Measurements from ENCODE around the gene MCRIP2.

MCRIP2 gene

DNA sequence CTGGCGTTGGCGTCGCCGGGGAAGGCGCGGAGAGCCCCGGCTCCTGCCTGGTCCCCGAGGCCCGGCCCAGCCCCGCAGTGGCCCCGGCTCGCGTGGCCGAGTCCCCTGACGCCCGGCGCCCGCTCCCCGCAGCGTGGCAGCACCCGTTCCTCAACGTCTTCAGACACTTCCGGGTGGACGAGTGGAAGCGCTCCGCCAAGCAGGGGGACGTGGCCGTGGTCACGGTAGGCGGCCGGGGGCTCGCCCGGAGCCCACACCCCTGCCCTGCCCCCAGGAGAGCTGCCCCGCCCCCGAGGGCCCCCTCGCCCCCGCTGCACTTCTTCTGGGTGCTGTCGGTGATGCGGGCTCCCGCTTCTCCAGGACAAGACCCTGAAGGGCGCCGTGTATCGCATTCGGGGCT is 8.0 kb downstream of the MCRIP2 start:
- DNase-seq = no peak

DNA sequence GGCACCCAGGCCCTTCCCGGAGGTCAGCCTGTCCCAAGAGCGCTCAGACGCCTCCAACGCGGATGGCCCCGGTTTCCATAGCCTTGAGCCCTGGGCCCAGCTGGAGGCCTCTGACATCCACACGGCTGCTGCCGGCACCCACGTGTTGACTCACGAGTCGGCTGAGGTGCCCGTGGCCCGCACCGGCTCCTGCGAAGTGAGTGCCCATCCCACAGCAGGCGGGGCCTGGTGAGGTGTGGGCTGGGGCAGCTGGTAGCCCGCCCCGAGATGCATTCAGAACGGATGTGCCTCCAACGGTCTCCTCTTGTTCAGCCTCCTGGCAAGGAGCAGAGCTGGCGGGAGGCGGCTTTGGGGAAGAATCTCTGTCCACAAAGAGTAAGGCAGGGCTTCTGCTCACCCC is 10.2 kb downstream of the MCRIP2 start:
- no peak for DNase-seq

DNA sequence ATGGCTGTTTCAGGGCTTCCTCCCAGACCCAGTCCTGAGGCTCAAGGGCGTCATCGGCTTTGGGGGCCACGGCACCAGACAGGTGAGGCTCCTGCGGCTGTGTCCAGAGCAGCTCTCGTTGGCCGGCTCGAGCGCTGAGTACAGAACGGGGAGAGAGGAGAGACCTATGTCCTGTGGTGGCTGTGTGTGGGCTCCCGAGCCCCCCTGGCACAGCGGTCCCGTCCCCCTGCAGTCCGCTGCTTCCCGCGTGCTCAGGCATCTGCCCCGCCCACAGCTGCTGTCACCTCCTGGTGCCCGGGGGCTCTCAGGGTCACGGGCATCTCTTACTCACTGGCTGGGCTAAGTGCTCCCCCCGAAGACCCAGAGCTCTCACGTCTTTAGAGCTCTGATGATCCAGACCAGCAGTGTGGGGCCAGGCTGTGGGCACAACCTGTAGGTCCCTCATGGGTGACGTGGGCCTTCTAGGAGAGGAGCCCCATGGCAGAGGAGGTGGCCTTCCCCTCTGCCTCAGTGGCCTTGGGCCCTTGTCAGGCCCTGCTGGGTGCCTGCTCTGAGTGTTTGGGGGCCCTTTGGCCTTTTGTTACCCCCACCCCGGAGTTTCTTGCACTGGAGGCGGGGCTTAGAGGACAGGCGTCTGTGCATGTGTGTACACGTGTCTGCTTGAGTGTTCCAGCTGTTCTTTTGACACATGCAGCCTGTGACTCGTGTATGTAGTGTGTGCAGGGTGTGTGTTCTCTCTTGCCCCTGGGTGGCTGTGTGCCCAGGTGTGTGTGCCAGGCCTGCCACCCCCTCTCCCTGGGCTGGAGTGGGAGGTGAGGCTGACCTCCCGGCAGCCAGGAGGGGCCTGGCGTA is 11.1 kb downstream of the MCRIP2 start:
- no peak for DNase-seq

DNA sequence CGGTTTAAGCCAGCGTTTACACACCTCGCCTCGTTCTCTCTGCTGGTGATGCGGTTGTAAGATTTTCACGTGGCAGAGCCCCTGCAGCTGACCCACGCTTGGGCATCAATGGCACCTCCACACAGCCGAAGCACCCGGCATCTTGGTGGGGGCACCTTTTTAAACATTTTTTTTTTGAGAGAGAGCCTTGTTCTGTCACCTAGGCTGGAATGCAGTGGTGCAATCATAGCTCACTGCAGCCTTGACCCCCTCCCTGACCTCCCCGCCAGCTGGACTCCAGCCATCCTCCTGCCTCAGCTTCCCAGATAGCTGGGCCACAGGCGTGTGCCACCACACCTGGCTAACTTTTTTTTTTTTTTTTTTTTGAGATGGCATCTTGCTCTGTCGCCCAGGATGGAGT is 12.4 kb downstream of the MCRIP2 start:
- DNase-seq = no peak

DNA sequence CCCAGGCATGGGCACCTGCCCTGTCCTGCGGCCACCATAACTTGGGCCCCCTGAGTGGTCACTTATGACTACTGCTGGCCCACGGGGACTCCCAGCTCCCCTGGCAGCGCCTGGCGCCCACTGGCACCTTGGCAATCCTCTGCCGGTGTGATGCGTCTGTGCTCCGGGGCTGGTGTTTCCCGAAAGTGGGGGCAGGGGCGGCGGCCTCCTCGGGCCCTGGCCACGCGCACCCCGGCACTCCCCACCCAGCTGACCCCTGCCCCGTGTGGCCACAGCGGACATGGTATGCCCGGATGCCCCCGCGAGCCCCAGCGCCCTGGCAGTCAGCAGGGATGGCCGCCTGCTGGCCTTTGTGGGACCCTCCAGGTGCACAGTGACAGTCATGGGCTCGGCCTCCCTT is 15.9 kb downstream of the MCRIP2 start:
- DNase-seq = no peak

DNA sequence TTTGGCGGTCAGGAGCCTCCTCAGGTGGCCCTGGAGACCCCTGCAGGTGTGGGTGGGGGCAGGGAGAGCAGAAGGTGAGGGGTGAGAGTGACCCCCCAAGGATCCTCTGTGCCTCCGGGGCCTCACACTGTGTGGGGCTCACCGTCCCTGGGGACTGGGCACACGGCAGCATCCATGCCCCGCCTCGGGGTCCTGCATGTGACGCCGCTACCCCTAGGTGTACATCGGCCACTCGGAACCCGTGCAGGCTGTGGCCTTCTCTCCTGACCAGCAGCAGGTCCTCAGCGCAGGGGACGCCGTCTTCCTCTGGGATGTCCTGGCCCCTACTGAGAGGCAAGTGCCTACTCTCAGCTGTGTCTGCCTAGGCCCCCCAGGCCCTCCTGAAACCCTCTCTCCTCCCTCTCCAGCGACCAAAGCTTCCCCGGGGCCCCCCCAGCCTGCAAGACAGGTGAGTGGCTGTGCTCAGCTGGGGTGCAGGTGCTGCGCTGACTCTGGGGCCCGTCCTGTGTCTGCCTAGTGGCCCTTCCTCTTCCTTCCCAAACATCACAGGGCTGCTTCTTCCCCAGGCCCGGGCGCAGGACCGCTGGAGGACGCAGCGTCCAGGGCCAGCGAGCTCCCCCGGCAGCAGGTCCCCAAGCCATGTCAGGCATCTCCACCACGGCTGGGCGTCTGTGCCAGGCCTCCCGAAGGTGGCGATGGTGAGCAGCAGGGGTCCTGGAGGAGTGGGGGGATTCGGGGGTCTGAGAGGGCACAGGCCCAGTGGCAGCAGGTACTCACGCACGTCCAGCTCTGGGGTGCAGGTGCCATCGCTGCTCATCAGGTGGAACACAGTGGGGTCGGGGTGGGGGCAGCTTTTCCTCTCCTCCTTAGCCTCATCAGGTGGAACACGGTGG is 17.3 kb downstream of the MCRIP2 start:
- DNase-seq = no peak

DNA sequence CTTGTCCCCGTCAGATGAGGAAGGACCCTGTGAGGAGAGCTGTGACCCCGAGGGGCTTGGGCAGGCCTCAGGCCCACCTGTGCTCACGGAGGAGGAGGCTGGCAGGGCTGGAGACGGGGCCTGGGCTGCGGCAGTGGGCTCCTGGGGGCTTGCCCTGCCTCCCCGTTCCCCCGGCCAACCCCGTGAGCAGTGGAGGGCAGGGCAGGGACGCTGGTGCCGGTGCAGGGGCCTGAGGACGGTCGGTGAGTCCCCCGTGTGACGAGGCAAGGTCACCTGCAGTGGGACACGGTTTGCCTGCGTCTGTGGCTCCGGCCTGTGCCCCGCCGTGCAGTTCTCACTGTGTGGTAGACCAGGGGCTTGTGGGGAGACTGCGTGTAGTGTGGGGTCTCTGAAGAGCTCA is 18.0 kb downstream of the MCRIP2 start:
- DNase-seq = no peak

DNA sequence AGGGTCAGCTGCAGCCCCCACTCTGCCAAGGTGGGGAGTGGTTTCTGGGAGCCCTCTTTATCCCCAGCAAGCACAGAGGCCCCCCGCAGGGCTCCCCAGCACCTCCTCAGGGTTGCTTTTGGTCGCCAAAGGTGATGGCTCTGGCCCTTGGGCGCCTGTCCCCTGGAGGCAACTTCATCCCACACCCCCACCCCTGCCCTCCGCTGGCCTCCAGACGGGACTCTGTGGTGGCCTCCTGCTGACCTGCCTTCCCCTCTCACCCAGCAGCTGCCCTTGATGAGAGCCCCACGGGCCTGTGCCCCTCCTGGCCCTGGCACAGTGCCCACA is 18.5 kb downstream of the MCRIP2 start:
- DNase-seq = no peak

DNA sequence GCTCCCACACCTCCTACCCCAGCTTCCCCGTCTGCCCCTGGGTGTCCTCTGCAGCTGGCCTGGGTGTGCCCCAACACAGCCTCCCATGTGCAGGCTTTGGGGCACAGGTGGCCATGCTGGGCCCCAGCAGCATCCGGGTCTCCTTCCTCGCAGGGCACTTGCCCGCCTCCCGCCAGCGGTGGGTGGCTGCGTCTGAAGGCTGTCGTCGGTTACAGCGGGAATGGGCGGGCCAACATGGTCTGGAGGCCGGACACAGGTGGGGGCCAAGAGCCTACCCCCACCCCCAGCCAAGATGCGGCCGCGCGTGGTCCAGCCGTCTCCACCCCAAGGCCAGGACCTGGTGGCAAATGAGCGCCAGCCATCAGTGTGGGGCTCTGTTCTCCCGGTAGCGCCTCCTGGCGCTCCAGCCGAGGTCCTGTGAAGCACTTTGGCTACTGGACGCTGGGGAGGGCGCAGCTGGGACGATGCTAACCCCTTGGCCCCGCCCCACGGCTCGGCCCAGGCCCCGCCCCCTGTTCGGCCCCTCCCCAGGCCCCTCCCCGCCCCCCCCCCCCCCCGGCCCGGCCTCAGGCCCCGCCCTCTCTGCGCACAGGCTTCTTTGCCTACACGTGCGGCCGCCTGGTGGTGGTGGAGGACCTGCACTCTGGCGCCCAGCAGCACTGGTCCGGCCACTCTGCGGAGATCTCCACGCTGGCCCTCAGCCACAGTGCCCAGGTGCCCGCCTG is 19.0 kb downstream of the MCRIP2 start:
- peak; percentile 78 to 90 for DNase-seq

DNA sequence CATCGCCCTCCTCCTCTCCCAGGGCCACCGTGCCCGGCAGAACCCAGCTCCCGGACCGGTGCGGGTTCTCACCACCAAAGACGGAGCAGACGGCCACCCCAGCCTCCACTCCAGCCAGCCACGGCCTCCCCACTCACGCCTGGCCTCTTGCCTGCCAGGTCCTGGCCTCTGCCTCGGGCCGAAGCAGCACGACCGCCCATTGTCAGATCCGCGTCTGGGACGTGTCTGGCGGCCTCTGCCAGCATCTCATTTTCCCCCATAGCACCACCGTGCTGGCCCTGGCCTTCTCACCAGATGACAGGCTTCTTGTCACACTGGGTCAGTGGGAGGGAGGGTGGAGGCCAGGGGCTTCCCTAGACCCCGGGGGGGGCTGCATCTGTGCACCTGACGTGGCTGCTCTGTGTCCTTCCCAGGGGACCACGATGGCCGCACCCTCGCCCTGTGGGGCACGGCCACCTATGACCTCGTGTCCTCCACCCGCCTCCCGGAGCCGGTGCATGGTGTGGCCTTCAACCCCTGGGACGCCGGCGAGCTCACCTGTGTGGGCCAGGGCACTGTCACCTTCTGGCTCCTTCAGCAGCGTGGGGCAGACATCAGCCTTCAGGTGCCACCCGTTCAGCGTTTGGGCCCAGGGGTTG is 19.7 kb downstream of the MCRIP2 start:
- no peak for DNase-seq

DNA sequence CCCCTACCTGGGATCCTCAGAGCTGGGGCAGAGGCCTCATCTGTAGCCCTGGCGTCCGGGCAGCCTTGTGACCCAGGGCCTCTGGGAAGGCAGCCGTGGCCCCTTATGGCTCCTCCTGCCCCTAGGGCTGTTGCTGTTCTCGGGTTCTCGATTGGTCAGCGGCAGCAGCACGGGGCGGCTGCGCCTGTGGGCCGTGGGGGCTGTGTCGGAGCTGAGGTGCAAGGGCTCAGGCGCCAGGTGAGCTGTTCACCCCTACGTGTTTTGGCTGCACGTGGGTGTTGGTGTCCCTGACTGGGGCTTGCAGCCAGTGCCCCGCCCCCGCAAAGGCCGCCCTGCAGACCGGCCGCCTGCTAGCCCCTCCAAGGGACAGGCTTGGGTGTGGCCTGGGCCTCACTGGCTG is 20.5 kb downstream of the MCRIP2 start:
- DNase-seq = no peak

DNA sequence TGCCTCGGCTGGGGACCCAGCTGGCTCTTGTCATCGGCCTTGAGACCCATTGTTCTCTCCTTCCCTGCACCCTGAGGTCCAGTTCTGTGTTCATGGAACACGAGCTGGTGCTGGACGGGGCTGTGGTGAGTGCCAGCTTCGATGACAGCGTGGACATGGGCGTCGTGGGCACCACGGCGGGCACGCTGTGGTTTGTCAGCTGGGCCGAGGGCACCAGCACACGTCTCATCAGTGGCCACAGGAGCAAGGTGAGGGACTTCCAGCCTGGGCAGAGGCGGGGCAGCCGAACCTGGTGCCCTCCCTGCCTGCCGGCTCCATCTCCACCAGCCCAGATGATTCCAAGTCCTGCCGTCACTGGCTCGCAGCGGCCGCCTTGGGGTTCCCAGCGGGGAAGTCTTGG is 21.0 kb downstream of the MCRIP2 start:
- no peak for DNase-seq

DNA sequence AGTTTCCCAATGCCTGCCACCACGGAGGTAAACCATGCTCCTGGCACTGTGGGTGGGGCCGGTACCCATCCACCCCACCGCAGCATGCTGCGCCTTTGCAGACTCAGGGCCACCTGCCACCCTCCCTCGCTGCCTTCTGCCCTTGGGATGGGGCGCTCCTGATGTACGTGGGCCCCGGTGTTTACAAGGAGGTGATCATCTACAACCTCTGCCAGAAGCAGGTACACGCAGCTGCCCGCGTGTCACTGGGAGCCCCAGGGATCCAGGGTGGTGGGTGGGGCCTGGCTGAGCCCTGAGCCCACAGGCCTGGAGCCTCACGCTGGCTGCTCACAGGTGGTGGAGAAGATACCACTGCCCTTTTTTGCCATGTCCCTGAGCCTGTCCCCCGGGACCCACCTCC is 24.9 kb downstream of the MCRIP2 start:
- DNase-seq = no peak

DNA sequence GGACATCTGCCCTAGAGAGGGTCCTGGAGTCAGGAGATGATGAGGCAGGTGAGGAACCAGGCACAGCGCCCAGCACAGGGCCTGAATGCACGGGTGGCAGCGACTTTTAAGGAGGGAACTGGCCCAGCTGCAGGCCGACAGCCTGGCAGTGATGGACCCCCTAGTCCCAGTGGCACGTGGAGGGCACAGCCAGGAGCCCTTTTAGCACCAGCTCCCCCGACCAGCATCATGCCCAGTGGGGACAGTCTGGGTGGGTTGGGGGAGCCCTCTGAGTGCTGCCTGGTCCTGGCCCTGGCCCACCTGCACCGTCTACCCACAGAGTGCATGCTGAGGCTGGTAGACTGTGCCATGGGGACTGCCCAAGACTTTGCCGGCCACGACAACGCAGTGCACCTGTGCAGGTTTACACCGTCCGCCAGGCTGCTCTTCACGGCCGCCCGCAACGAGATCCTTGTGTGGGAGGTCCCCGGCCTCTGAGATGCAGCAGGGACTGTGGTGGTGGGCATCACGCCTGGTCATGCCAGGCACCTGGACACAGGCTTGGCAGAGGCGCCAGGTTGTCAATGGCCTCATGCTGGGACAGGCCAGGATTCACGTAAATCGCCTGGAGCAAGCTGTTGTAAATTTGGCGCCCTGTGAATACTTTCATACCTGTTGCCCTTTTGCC is 25.6 kb downstream of the MCRIP2 start:
- DNase-seq = no peak

DNA sequence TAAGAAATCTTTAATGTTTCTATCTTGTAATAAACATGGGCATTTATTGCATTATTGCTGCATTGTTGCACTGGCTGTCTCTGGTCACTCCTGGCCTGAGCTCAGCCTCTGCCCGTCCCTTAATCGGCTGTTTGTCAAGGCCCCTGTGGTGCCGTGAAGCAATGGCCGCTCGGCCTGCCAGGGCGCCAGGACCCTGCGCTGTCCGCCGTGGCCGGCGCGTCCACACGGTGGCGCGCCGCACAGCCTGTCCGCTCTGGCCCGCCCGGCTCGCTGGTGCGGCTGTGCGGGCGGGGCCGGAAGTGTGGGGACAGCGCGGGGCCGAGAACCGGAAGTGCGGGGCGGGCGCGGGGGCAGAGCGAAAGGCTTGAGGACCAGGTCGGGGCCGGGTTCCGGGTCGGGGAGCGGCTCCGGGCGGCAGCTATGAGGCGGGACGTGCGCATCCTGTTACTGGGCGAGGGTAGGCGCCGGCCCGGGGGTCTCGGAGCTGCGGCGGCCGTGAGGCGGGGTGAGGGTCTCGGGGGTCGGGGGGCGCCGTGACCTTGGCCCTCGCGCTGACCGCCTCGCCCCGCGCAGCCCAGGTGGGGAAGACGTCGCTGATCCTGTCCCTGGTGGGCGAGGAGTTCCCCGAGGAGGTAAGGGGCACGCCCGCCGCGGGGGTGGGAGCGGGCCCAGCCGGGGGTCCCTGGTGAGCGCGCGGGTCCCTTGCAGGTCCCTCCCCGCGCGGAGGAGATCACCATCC is 26.3 kb downstream of the MCRIP2 start, which contains the start of gene RHOT2:
TSS of gene RHOT2 (plus strand) at position 353 of the 739 bp plus-strand sequence. CDS start at position 421, 68 bp downstream.
- DNase-seq = peak; percentile 83 to 94

DNA sequence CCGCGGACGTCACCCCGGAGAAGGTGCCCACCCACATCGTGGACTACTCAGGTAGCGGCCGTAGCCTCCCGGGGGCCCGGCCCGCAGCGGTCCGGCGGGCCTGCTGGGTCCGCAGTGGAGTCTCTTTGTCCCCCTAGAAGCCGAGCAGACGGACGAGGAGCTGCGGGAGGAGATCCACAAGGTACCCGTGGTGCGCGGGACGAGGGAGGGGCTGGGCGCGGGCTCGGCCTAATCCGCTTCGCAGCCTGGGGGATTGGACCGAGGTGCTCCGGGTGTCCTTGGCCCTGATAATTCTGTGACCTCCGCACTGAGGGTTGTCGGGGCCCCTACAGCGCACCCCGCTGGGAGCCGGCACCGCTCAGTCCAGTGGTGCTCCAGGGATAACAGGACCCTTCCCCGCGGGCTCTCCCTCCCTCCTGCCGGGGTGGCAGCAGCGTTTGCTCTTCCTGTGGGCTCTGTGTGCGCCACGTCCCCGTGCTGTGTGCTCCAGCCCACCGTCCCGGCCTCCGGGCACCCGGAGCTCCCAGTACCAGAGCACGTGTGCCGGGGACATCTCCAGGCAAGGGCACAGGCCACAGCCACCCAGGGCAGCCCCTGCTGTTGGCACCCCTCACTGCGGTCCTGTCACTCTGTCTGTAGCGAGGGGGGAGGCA is 27.0 kb downstream of the MCRIP2 start:
- no peak for DNase-seq

DNA sequence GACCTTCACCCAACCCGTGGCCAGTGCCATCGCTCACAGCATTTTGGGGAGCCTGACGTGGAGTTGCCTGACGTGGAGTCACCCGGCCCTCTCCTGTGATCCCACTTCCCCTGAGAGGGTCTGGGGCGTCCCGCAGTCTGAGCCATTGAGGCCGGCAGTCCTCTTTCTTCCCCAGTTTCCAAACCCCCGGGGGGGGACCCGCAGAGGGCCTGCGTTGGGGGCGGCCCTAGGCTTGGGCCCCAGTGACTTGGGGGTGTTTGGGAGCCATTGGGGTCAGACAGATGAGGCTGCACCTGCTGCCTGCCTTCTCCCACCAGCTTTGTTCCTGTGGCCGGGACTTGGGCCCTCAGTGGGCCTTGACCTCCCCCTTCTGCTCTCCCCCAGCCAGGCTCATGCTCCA is 28.0 kb downstream of the MCRIP2 start:
- DNase-seq = no peak

DNA sequence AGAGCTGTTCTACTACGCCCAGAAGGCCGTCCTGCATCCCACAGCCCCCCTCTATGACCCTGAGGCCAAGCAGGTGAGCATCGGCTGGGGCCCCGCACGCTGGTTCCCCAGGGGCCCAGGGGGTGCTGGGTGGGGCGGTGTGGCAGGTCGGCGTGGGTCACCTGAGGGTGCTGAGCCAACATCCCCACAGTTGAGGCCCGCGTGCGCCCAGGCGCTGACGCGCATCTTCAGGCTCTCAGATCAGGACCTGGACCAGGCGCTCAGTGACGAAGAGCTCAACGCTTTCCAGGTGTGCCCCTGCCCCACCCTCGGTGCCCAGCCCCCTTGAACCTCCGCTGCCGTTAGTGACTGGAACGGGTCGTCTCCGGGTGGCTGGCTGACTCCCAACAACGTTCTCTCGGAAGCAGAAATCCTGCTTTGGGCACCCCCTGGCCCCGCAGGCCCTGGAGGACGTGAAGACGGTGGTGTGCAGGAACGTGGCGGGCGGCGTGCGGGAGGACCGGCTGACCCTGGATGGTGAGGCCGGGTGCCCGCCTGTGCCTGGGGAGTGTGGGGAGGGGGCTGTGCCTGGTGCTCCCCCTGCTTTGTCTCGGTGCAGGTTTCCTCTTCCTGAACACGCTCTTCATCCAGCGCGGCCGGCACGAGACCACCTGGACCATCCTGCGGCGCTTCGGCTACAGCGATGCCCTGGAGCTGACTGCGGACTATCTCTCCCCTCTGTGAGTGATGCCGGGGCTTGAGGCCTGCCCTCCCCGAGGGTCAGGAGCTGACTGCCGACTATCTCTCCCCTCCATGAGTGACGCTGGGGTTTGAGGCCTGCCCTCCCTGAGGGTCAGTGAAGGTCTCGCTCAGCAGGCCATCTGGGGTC is 29.1 kb downstream of the MCRIP2 start:
- DNase-seq = no peak

DNA sequence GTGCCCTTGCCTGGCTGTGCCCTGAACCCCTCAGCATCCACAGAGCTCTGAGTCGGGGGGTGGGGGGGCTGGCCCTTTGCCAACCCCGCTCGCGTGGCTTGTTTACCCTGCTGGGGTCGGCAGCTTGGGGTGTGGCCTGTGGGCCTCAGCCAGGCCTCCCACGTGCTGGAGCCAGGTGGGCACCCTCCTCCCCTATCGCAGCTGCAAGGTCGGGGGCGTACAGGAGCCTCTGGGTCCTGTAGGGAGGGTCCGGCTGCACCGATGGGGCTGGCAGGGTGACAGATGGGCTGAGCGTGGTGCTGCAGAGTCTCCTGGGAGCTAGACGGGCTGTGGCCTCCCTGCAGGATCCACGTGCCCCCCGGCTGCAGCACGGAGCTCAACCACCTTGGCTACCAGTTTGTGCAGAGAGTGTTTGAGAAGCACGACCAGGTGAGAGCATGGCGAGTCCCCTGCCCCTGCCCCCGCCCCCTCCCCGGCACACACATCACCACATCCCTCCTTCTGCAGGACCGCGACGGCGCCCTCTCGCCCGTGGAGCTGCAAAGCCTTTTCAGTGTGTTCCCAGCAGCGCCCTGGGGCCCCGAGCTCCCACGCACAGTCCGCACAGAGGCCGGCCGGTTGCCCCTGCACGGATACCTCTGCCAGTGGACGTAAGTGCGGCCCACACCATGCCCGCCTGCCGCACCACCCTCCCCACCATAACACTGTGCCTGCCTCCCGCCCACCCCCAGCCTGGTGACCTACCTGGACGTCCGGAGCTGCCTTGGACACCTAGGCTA is 29.9 kb downstream of the MCRIP2 start:
- DNase-seq = no peak
